Body of pancreas (tissue), 4 donors: ENCODE measurements around the gene TACC2. TPM values are rescaled to one million over a fixed set of nuclear protein-coding genes. Genes with fewer than 3 reads are reported as not detected.

Experiments used
- ATAC-seq: fragments of 150-250 bp; one replicate; pipeline ENCODE4 v1.9.1; 2016
- DNase-seq, 4 donors: peaks; one replicate each; pipeline ENCODE4 v3.0.0-alpha.2; 2019
- H3K27ac ChIP-seq, 4 donors: fragments of 200-600 bp; sonication (generic); 1 replicate in 3 of 4; 2 replicates in 1 of 4; pipeline versions ENCODE4 v1.5.1 to v1.6.1; 2016 to 2019; ENCODE audit warnings: mild to moderate bottlenecking in 1 of 4, mixed read lengths in 1 of 4, moderate library complexity in 1 of 4
- H3K27me3 ChIP-seq, 2 donors: fragments of 200-600 bp; sonication (generic); one replicate each; pipeline ENCODE4 v1.6.0; 2016; ENCODE audit warnings: mild to moderate bottlenecking in 1 of 2
- H3K36me3 ChIP-seq, 2 donors: fragments of 200-600 bp; sonication (generic); replicated peaks in 1 of 2; 2 replicates each; pipeline ENCODE4 v1.5.1; 2016; ENCODE audit warnings: low read depth in 2 of 2; ENCODE audit not compliant: insufficient read depth in 1 of 2
- H3K4me1 ChIP-seq: fragments of 200-600 bp; sonication (generic); one replicate; pipeline ENCODE4 v1.6.0; 2016
- H3K4me3 ChIP-seq, 2 donors: fragments of 200-600 bp; sonication (generic); 1 replicate in 1 of 2; 2 replicates in 1 of 2; pipeline ENCODE4 v1.5.1; 2016 to 2019
- H3K9me3 ChIP-seq, 3 donors: fragments of 200-600 bp; sonication (generic); 1 replicate in 2 of 3; 2 replicates in 1 of 3; pipeline ENCODE4 v1.5.1; 2016
- CTCF ChIP-seq, 7 experiments: fragments of 450-650 bp in 4 of 7; fragments of 200-600 bp in 3 of 7; sonication (generic) in 3 of 7; IDR thresholded peaks; one replicate each; pipeline ENCODE4 v1.5.1; 2016 to 2019; ENCODE audit warnings: antibody characterized with exemption in 7 of 7
- POLR2A ChIP-seq, 3 donors: fragments of 450-650 bp; IDR thresholded peaks; one replicate each; pipeline ENCODE4 v1.6.1; 2016; ENCODE audit warnings: antibody characterized with exemption in 3 of 3, mild to moderate bottlenecking in 2 of 3
- WGBS, 2 donors: methylation state at CpG; one replicate each; pipeline ENCODE4 v1.1.5; 2017; 5-methylcytosine and 5-hydroxymethylcytosine counted together
- intact Hi-C: fragments of 100-400 bp; cut with DNase I; formaldehyde crosslinking; loops from one replicate; pipeline ENCODE4 v1.15.1; 2023
- total RNA-seq, 2 donors: library from RNA; depleted of rRNA; stranded (reverse); fragments of >200 nt; gene quantifications; one replicate each; pipeline ENCODE4 v1.1.0, GENCODE V29; 2016

TACC2 gene
- total RNA-seq, 2 donors from 2014 or later = 29.0 to 38.7 TPM

GRCh38 chr10:122264931-122265330 lies 276.0 kb downstream of the TACC2 start:
- WGBS, 2 donors = 86 to 95% methylated on average over 8 of the region's 8 CpGs
- Histone ChIP-seq H3K27ac (no peak overlapping the region), H3K4me1 (no peaks in the 10 kb centered on the region), H3K36me3 (no peaks in the 10 kb centered on the region), H3K4me3 (no peak overlapping the region), H3K9me3 (no peaks in the 10 kb centered on the region), H3K27me3 (no peaks in the 10 kb centered on the region)
- DNase-seq (no peak), ATAC-seq (no peak)
- TF ChIP-seq CTCF (IDR thresholded peaks at IDR 0.05) = no peak
- no peak for TF ChIP-seq POLR2A (IDR thresholded peaks at IDR 0.05)
- intact Hi-C loops = no loop called here

GRCh38 chr10:122265896-122266295 lies 276.9 kb downstream of the TACC2 start:
- H3K27me3 ChIP-seq = no peaks in the 10 kb centered on the region
- H3K36me3 ChIP-seq = no peaks in the 10 kb centered on the region
- no peaks in the 10 kb centered on the region for H3K9me3 ChIP-seq
- WGBS, 2 donors = 59 to 64% methylated on average over 6 of the region's 6 CpGs
- no peak overlapping the region for H3K27ac ChIP-seq
- no peak overlapping the region for H3K4me3 ChIP-seq
- intact Hi-C loops = no loop called here
- ATAC-seq (no peak), DNase-seq (no peak)
- H3K4me1 ChIP-seq = no peaks in the 10 kb centered on the region
- TF ChIP-seq POLR2A (IDR thresholded peaks at IDR 0.05) (no peak), CTCF (IDR thresholded peaks at IDR 0.05) (no peak)

GRCh38 chr10:122267849-122268737 lies 279.1 kb downstream of the TACC2 start:
- ATAC-seq (peak; percentile 68), DNase-seq (peak; percentile 37 to 54 (median 52))
- H3K9me3 ChIP-seq = no peaks in the 10 kb centered on the region
- TF ChIP-seq CTCF (IDR thresholded peaks at IDR 0.05) (peak; percentile 62 to 96 (median 70)), POLR2A (IDR thresholded peaks at IDR 0.05) (no peak)
- 42 to 50% methylated on average over 14 of the region's 14 CpGs for WGBS, 2 donors
- H3K4me3 ChIP-seq = no peak overlapping the region
- no peaks in the 10 kb centered on the region for H3K36me3 ChIP-seq
- H3K27ac ChIP-seq = no peak overlapping the region
- H3K27me3 ChIP-seq = no peaks in the 10 kb centered on the region
- intact Hi-C loops = no loop called here
- no peaks in the 10 kb centered on the region for H3K4me1 ChIP-seq

- Histone ChIP-seq H3K4me1 (no peaks in the 10 kb centered on the region), H3K4me3 (no peak overlapping the region), H3K36me3 (no peaks in the 10 kb centered on the region), H3K9me3 (no peaks in the 10 kb centered on the region), H3K27ac (no peak overlapping the region), H3K27me3 (no peaks in the 10 kb centered on the region)
- no peak for DNase-seq
- WGBS, 2 donors = 76 to 82% methylated on average over 10 of the region's 10 CpGs
- TF ChIP-seq POLR2A (IDR thresholded peaks at IDR 0.05) = no peak
- TF ChIP-seq CTCF (IDR thresholded peaks at IDR 0.05) = no peak
- intact Hi-C loops = no loop called here
- no peak for ATAC-seq
Observed at GRCh38 chr10:122269059-122269687, 280.2 kb downstream of the TACC2 start.
